Measurements from ENCODE around the gene TGFA. TPM values are rescaled to one million over a fixed set of nuclear protein-coding genes. Genes with fewer than 3 reads are reported as not detected.

Gene TGFA
- total RNA-seq, 1 donor from 2014 or later: not detected

DNA sequence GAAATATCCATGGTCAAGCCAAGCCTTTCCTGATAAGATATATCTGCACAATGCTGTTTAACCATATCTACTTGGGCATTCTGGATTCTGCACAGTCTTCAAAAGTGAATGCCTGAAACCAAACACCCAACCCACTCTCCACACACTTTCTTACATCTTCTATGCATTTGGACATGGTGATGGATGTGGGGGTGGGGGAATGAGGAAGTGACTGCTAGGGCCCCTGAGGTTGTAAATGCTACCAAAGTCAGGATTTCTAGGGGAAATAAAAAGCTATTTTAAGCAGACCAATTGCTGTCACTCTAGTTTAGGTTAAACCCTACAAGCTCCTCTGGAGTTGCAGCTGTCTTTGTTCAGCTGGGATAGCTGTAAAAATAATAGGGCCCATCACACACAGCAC, 26.7 kb upstream of the TGFA start:
- H3K36me3 Mint-ChIP-seq: no peaks in the 10 kb centered on the region
- H3K27ac Mint-ChIP-seq: no peak overlapping the region
- no peak overlapping the region for H3K4me2 ChIP-seq
- H3K4me1 ChIP-seq: no peaks in the 10 kb centered on the region
- H3K9ac ChIP-seq: no peak overlapping the region
- no peaks in the 10 kb centered on the region for H3K27me3 ChIP-seq
- H3K4me3 ChIP-seq: no peak overlapping the region
- H3K9me3 Mint-ChIP-seq: no peaks in the 10 kb centered on the region
- DNase-seq (ENCODE audit: low spot score): no peak
- H3K79me2 ChIP-seq (ENCODE audit: low read depth): no peaks in the 10 kb centered on the region
- H3K9me3 ChIP-seq (ENCODE audit: low read depth): no peaks in the 10 kb centered on the region
- no peak for TF ChIP-seq EZH2 (IDR thresholded peaks at IDR 0.05)
- TF ChIP-seq EZH2phosphoT487 (IDR thresholded peaks at IDR 0.05): no peak
- TF ChIP-seq, protein P1, sequence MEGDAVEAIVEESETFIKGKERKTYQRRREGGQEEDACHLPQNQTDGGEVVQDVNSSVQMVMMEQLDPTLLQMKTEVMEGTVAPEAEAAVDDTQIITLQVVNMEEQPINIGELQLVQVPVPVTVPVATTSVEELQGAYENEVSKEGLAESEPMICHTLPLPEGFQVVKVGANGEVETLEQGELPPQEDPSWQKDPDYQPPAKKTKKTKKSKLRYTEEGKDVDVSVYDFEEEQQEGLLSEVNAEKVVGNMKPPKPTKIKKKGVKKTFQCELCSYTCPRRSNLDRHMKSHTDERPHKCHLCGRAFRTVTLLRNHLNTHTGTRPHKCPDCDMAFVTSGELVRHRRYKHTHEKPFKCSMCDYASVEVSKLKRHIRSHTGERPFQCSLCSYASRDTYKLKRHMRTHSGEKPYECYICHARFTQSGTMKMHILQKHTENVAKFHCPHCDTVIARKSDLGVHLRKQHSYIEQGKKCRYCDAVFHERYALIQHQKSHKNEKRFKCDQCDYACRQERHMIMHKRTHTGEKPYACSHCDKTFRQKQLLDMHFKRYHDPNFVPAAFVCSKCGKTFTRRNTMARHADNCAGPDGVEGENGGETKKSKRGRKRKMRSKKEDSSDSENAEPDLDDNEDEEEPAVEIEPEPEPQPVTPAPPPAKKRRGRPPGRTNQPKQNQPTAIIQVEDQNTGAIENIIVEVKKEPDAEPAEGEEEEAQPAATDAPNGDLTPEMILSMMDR (IDR thresholded peaks at IDR 0.05): no peak
- no peak overlapping the region for H3K4me3 Mint-ChIP-seq
- H3K36me3 ChIP-seq: no peaks in the 10 kb centered on the region
- H3K4me1 Mint-ChIP-seq: no peaks in the 10 kb centered on the region
- no peaks in the 10 kb centered on the region for H4K20me1 ChIP-seq (ENCODE audit: low read depth)
- no peaks in the 10 kb centered on the region for H3F3A ChIP-seq (ENCODE audit: low read depth)
- no peak overlapping the region for H3K27ac ChIP-seq
- no peak overlapping the region for H2AFZ ChIP-seq (replicated peaks)
- H3K27me3 Mint-ChIP-seq (ENCODE audit: insufficient read depth, low read depth): peaks cover 5% of the 10 kb centered on the region

DNA sequence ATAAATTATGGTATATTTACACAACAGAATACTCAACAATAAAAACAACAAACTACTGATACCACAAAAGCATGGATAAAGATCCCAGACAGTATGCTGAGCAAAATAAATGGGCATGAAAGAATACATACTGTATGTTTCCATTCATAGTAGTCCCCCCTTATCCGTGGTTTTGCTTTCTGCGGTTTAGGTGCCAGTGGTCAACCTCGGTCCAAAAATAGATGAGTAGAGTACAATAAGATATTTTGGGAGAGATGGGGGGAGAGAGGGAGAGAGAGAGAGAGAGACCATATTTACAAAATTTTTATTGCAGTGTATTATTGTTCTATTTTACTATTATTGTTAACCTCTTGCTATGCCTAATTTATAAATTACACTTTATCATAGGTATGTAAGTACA, 21.0 kb upstream of the TGFA start:
- H3K4me2 ChIP-seq: no peak overlapping the region
- no peaks in the 10 kb centered on the region for H3K4me1 Mint-ChIP-seq
- H3K79me2 ChIP-seq (ENCODE audit: low read depth): no peaks in the 10 kb centered on the region
- H3K27me3 ChIP-seq: no peaks in the 10 kb centered on the region
- no peak for TF ChIP-seq EZH2 (IDR thresholded peaks at IDR 0.05)
- TF ChIP-seq, protein P1 (IDR thresholded peaks at IDR 0.05): no peak
- TF ChIP-seq EZH2phosphoT487 (IDR thresholded peaks at IDR 0.05): no peak
- H3K27ac Mint-ChIP-seq: no peak overlapping the region
- peaks cover 8% of the 10 kb centered on the region for H3K27me3 Mint-ChIP-seq (ENCODE audit: insufficient read depth, low read depth)
- no peaks in the 10 kb centered on the region for H3K9me3 ChIP-seq (ENCODE audit: low read depth)
- H2AFZ ChIP-seq (replicated peaks): no peak overlapping the region
- DNase-seq (ENCODE audit: low spot score): no peak
- no peak overlapping the region for H3K27ac ChIP-seq
- no peaks in the 10 kb centered on the region for H4K20me1 ChIP-seq (ENCODE audit: low read depth)
- H3K4me1 ChIP-seq: no peaks in the 10 kb centered on the region
- H3K36me3 ChIP-seq: no peaks in the 10 kb centered on the region
- H3K9me3 Mint-ChIP-seq: no peaks in the 10 kb centered on the region
- no peak overlapping the region for H3K4me3 Mint-ChIP-seq
- H3K9ac ChIP-seq: no peak overlapping the region
- no peak overlapping the region for H3K4me3 ChIP-seq
- H3F3A ChIP-seq (ENCODE audit: low read depth): no peaks in the 10 kb centered on the region
- H3K36me3 Mint-ChIP-seq: no peaks in the 10 kb centered on the region

DNA sequence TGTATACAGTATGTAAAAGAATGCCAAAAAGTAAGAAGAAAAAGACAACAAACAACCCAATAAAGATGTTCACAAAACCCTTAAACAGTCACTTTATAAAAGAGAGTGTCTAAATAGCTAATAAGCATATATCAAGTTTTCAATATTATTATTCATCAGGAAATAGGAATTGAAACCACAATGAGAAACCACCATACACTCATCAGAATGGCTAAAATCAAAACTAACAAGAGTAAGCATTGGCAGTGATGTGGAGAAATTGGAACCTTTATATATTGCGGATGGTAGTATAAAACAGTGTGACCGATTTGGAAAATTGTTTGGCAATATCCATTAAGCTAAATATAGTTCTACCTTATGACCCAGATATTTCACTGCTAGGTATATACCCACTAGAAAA, 20.5 kb upstream of the TGFA start:
- Histone ChIP-seq H3K4me2 (no peak overlapping the region), H4K20me1 (ENCODE audit: low read depth) (no peaks in the 10 kb centered on the region), H3K9ac (no peak overlapping the region), H3K4me1 (no peaks in the 10 kb centered on the region), H3K9me3 (ENCODE audit: low read depth) (no peaks in the 10 kb centered on the region), H3K79me2 (ENCODE audit: low read depth) (no peaks in the 10 kb centered on the region), H3F3A (ENCODE audit: low read depth) (no peaks in the 10 kb centered on the region), H3K27me3 (no peaks in the 10 kb centered on the region), H3K36me3 (no peaks in the 10 kb centered on the region), H3K4me3 (no peak overlapping the region), H3K27ac (no peak overlapping the region), H2AFZ (replicated peaks) (no peak overlapping the region)
- Mint-ChIP-seq H3K9me3 (no peaks in the 10 kb centered on the region), H3K4me3 (no peak overlapping the region), H3K4me1 (no peaks in the 10 kb centered on the region), H3K27me3 (ENCODE audit: insufficient read depth, low read depth) (peaks cover 8% of the 10 kb centered on the region), H3K27ac (no peak overlapping the region), H3K36me3 (no peaks in the 10 kb centered on the region)
- no peak for DNase-seq (ENCODE audit: low spot score)
- TF ChIP-seq EZH2 (IDR thresholded peaks at IDR 0.05) (no peak), EZH2phosphoT487 (IDR thresholded peaks at IDR 0.05) (no peak)
- TF ChIP-seq, protein P1 (IDR thresholded peaks at IDR 0.05): no peak
